ENCODE results near the gene PNP.

DNA sequence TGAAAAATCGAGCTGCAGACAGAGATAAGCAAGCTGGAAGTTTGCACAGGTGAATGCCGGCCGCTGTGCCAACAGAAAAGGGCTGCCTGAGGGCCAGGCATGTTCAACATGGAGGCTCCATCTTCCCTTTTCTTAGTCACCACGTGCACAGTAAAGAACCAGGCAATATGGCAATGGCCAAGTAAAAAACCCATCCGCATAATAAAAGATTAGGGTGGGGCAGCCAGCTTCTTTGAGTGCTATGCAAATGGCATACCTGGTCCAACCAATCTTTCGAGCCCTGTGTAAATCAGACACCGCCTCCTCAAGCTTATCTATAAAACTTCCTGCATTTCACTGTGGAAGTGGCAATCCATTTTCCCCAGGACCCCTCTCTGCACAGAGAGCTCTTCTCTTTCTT, 16.7 kb downstream of the PNP start:
- TF ChIP-seq POLR2A (IDR thresholded peaks at IDR 0.05; ENCODE audit: low read length) (no peak), GATA1 (IDR thresholded peaks at IDR 0.05; ENCODE audit: low read depth, low read length) (no peak)

Data from erythroblast (primary cell).